GM12864 (cell line): ENCODE data around the gene CAPN5.

Experiments used
- DNase-seq: peaks from one replicate; pipeline ENCODE4 v3.0.0-alpha.2; 2011; ENCODE audit warnings: low read depth
- H3K4me3 ChIP-seq: 2 replicates; pipeline ENCODE4 v1.5.1; 2011; ENCODE audit warnings: mild to moderate bottlenecking, low read depth, low read length, control low read depth
- CTCF ChIP-seq: IDR thresholded peaks from 2 replicates; pipeline ENCODE4 v1.5.1; 2011; ENCODE audit warnings: low read depth, mild to moderate bottlenecking, moderate library complexity, low read length, control low read depth, inconsistent platforms; ENCODE audit errors: missing control alignments

CAPN5 gene

GRCh38 chr11:77112641-77113381 is 46.0 kb downstream of the CAPN5 start:
- no peak for TF ChIP-seq CTCF
- no peak overlapping the region for H3K4me3 ChIP-seq
- no peak for DNase-seq

- TF ChIP-seq CTCF, result peak; percentile 63
- no peak for DNase-seq
- no peak overlapping the region for H3K4me3 ChIP-seq
Measured at GRCh38 chr11:77113382-77114088, 46.8 kb downstream of the CAPN5 start.

GRCh38 chr11:77114089-77114463 is 47.3 kb downstream of the CAPN5 start:
- peak; percentile 0 for TF ChIP-seq CTCF
- DNase-seq, result no peak
- no peak overlapping the region for H3K4me3 ChIP-seq

GRCh38 chr11:77115181-77115611 is 48.4 kb downstream of the CAPN5 start:
- peak; percentile 52 for TF ChIP-seq CTCF
- no peak overlapping the region for H3K4me3 ChIP-seq
- DNase-seq, result no peak

- DNase-seq, result no peak
- H3K4me3 ChIP-seq, result no peak overlapping the region
- no peak for TF ChIP-seq CTCF
Measured at GRCh38 chr11:77115956-77116355, 49.2 kb downstream of the CAPN5 start.

GRCh38 chr11:77117492-77117891 is 50.7 kb downstream of the CAPN5 start:
- no peak overlapping the region for H3K4me3 ChIP-seq
- DNase-seq, result no peak
- no peak for TF ChIP-seq CTCF

GRCh38 chr11:77118086-77118485 is 51.3 kb downstream of the CAPN5 start:
- TF ChIP-seq CTCF, result no peak
- no peak overlapping the region for H3K4me3 ChIP-seq
- DNase-seq, result no peak
